GM13976 (cell line): ENCODE results near the gene PEPD.

Experiments used
- DNase-seq: peaks from one replicate; pipeline ENCODE4 v3.0.0; 2012; ENCODE audit warnings: low spot score
- CTCF ChIP-seq: IDR thresholded peaks from 2 replicates; pipeline ENCODE4 v1.5.1; 2012; ENCODE audit warnings: borderline replicate concordance, mild to moderate bottlenecking; ENCODE audit not compliant: insufficient read depth; ENCODE audit errors: extremely low read depth, missing control alignments, control extremely low read depth
- in situ Hi-C: fragments of 300-500 bp; cut with MboI; formaldehyde crosslinking; loops from one replicate; pipeline ENCODE4 v1.12.0; 2022; ENCODE audit warnings: low sequenced_read_pairs, mixed read lengths, inconsistent platforms; ENCODE audit not compliant: unreplicated experiment

The PEPD gene

GRCh38 chr19:33436360-33437345 is 84.9 kb downstream of the PEPD start:
- no peak for TF ChIP-seq CTCF
- in situ Hi-C loops = no loop called here
- no peak for DNase-seq

GRCh38 chr19:33435706-33436359 is 85.8 kb downstream of the PEPD start:
- no peak for TF ChIP-seq CTCF
- DNase-seq = no peak
- in situ Hi-C loops = no loop called here

GRCh38 chr19:33434886-33435705 is 86.5 kb downstream of the PEPD start:
- no peak for TF ChIP-seq CTCF
- in situ Hi-C loops = no loop called here
- no peak for DNase-seq

- DNase-seq = no peak
- in situ Hi-C loops = no loop called here
- TF ChIP-seq CTCF = no peak
Measured at GRCh38 chr19:33434069-33434885, 87.3 kb downstream of the PEPD start.

GRCh38 chr19:33432446-33433170 is 89.0 kb downstream of the PEPD start:
- TF ChIP-seq CTCF = no peak
- in situ Hi-C loops = no loop called here
- DNase-seq = no peak
